LNCaP clone FGC (cell line): Measurements from ENCODE around the gene NUP35.

Experiments
- DNase-seq: peaks from one replicate; pipeline ENCODE4 v3.0.0-alpha.2; 2011; ENCODE audit warnings: low read depth
- H3K4me3 ChIP-seq: 2 replicates; pipeline ENCODE4 v1.5.1; 2011; ENCODE audit warnings: mild to moderate bottlenecking, low read depth, low read length, control low read depth
- CTCF ChIP-seq: IDR thresholded peaks from 2 replicates; pipeline ENCODE4 v1.5.1; 2012; ENCODE audit warnings: mild to moderate bottlenecking; ENCODE audit not compliant: control insufficient read depth, insufficient read depth; ENCODE audit errors: extremely low read depth

Gene NUP35

DNA sequence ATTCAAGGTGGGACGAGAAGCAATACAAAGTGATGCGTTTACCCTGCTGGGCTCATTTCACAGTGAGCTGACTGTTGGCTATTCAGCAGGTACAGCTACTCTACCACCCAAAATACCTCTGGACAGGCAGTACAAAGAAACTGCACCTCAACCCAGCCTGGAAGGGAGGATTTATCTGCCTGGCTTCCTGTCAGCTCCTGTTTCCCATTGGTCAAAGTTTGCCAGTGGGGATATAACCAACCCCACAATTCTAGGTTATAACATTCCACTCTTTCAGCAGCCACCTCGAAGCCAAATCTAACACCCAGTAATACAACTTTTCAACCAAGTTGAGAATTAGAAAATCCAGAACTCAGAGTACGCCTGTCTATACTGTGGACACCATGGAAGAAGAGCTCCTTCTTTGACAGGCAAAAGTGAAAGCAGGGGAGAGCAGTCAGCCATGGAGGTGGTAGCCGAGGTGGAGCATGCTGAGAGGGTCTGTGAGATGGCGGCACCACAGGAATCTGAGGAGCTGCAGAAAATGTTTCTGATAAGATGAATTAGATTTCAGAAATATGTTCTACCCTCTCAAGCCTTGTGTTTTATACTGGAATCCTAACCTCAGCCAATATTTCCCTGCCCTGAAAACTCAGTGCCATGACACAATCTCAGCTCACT is 34.9 kb upstream of the NUP35 start:
- no peak overlapping the region for H3K4me3 ChIP-seq
- DNase-seq: no peak
- TF ChIP-seq CTCF: no peak

GRCh38 chr2:183091318-183091953 is 32.8 kb upstream of the NUP35 start:
- no peak for TF ChIP-seq CTCF
- no peak overlapping the region for H3K4me3 ChIP-seq
- DNase-seq: no peak

DNA sequence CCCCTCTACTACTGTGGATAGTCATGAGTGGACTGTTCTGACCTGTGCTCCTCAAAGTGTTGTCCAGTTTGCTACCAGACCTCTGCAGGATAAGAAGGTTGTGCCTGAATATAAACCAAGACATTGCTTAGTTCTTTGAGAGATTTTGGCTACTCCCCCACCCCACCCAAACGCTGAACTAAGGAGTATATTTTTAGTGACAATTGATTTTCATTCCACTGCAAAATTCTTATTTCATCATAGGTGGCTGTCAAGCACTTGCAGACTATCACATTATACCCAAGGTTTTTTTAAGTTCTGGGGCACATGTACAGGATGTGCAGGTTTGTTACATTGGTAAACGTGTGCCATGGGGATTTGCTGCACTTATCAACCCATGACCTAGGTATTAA is 32.3 kb upstream of the NUP35 start:
- H3K4me3 ChIP-seq: no peak overlapping the region
- no peak for TF ChIP-seq CTCF
- no peak for DNase-seq

DNA sequence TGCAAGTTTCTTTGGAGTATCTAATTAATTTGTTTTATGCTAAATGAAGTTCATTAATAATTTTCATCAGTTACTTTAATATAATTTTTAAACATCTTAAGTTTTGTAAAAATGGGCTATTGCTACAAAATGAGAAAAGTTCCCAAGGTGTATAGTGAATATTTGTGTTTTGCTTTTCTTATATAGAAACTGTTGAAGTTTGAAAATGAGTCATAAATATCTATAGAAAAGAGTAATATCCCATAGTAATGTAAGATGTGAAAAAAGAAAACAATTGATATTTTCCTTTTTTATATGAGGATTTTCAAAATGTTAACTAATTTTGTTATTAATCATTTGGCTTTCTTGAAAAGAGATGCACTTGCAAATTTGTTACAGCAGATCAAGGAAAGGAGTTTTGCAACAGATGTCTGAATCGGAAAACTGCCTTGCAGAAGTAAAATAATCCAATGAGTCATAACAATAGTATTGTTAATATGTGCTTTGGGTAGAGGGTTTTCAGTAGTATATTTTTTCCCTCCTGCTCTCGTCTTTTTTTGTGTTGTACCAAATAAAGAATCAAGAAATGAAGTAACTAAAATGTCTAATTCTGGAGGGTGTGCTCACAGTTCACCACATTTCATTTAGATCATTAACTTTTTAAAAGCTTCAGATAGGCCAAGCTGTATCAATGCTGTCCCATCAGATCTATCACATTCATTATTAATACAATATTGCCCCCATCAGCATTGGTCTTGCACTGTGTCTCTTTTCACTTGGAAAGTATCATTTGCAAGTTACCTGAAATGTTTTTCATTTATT is 30.2 kb upstream of the NUP35 start:
- no peak overlapping the region for H3K4me3 ChIP-seq
- DNase-seq: no peak
- peak; percentile 34; the same call in 1 of the 2 replicates for TF ChIP-seq CTCF

DNA sequence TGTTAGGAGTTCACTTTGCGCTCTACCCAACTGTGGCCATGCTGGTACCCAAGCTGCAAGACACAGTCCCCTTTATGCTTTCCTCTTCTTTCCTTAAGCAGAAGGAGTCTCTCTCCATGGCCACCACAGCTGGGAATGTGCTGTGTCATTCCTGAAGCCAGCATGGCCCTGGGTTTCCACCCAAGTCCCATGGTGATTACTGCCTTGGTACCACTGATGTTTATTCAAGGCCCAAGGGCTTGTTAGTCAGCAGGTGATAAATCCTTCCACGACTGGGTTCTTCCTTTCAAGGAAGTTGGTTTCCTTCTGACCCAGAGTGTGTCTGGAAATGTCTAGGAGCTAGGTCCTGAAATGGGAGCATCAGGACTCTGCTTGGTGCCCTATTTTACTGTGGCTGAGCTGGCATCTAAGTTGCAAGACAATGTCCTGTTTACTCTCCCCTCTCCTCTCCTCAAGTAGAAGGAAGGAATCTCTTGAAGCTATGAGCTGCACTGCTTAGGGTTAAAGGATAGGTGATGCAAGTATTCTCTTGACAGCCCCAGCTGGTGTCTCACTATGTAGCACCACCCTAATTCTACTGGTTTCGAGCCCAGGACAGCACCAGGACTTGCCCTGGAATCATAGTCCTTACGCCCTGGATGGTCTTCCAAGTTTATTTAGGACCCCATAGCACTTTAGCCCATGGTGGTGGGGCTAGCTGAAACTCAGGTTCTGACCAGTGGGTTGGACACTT is 18.7 kb upstream of the NUP35 start:
- DNase-seq: no peak
- H3K4me3 ChIP-seq: no peak overlapping the region
- TF ChIP-seq CTCF: no peak

DNA sequence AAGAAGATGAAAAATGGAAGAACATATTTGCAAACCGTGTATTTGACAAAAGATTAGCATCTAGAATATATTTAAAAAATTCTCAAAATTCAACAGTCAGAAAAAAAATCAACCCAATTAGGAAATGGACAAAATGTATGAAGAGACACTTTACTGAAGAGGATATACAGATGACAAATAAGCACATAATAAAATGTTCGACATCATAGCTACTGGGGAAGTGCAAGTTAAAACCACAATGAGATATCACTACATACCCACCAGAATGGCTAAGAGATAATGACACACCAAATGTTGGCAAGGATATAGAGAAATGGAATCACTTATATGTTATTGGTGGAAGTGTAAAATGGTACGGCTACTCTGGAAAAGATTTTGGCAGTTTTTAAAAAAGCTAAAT is 11.7 kb upstream of the NUP35 start:
- no peak for DNase-seq
- no peak overlapping the region for H3K4me3 ChIP-seq
- no peak for TF ChIP-seq CTCF
